ENCODE data around the gene PSMB10.

The PSMB10 gene

DNA sequence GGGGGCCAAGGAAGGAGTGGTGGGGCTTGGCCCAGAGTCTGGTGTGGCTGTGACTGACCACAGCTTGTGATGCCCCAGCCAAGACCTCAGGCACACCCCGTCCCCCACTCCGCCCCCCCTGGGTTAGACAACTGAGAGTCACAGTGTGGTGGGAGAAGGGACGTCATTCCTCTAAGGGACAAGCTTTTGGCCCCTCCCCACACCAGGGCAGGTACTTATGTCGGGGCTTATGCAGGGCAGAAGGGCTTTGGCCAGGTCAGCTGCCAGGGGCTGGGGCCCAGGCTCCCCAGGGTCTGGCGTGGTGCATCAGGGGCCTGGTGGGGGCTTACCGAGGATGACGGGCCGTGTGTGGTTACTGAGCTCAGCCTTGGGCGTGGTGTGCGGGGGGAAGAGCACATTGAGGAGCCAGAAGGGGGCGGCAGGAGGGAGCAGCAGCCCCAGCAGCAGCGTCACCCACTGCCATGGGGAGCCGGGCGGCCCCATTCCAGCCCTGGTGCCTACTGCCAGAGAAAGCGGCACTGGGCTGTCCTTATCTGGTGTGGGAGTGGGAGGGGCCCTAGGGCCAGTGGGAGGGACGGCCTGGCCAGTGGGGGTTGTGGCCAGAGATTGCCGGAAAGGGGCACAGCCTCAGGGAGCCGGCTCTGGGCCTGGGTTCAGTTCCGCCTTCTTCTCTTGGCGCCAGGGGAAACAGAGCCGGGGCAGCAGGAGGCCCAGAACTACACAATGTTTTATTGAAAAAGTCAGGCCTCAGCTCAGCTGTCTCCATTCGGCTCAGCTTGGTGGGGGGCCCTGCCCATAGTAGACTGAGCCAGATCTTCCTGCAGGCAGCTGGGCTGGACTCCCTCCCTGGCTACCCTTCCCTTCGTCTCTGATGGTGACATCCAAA lies 7.2 kb upstream of the PSMB10 start, which contains the start of gene LCAT:
Gene LCAT, minus strand, starts transcription at position 502 of the 886 bp plus-strand sequence. Its CDS starts 19 bp downstream, at position 483.
- Histone ChIP-seq H4K20me1 (ENCODE audit: insufficient read depth) (no peaks in the 10 kb centered on the region), H3K9ac (no peak within 1 kb of the TSS), H2AFZ (ENCODE audit: low read depth) (no peak within 1 kb of the TSS), H3K27ac (no peak within 1 kb of the TSS), H3K27me3 (ENCODE audit: insufficient read depth, low read depth) (no peaks in the 10 kb centered on the region), H3K79me2 (ENCODE audit: insufficient read depth, low read depth) (no peaks in the 10 kb centered on the region), H3K4me2 (no peak within 1 kb of the TSS), H3K4me1 (ENCODE audit: low read depth, poor library complexity, severe bottlenecking) (no peaks in the 10 kb centered on the region), H3K4me3 (IDR thresholded peaks at IDR 0.05; ENCODE audit: insufficient read depth, low read depth, low read length) (no peak within 1 kb of the TSS), H3K36me3 (ENCODE audit: insufficient read depth) (no peaks in the 10 kb centered on the region)
- no peak for TF ChIP-seq CTCF (conservative IDR thresholded peaks at IDR 0.05; ENCODE audit: low read depth, low read length)

GRCh38 chr16:67943256-67943618 lies 6.6 kb upstream of the PSMB10 start:
- no peak overlapping the region for H3K9ac ChIP-seq
- no peaks in the 10 kb centered on the region for H3K36me3 ChIP-seq (ENCODE audit: insufficient read depth)
- no peak overlapping the region for H3K27ac ChIP-seq
- no peak overlapping the region for H3K4me3 ChIP-seq (IDR thresholded peaks at IDR 0.05; ENCODE audit: insufficient read depth, low read depth, low read length)
- TF ChIP-seq CTCF (conservative IDR thresholded peaks at IDR 0.05; ENCODE audit: low read depth, low read length), result no peak
- no peaks in the 10 kb centered on the region for H3K27me3 ChIP-seq (ENCODE audit: insufficient read depth, low read depth)
- no peaks in the 10 kb centered on the region for H4K20me1 ChIP-seq (ENCODE audit: insufficient read depth)
- no peaks in the 10 kb centered on the region for H3K79me2 ChIP-seq (ENCODE audit: insufficient read depth, low read depth)
- no peak overlapping the region for H3K4me2 ChIP-seq
- no peak overlapping the region for H2AFZ ChIP-seq (ENCODE audit: low read depth)
- no peaks in the 10 kb centered on the region for H3K4me1 ChIP-seq (ENCODE audit: low read depth, poor library complexity, severe bottlenecking)

- no peak overlapping the region for H3K9ac ChIP-seq
- peaks cover under 1% of the 10 kb centered on the region for H3K4me1 ChIP-seq (ENCODE audit: low read depth, poor library complexity, severe bottlenecking)
- no peak overlapping the region for H3K27ac ChIP-seq
- H3K36me3 ChIP-seq (ENCODE audit: insufficient read depth), result no peaks in the 10 kb centered on the region
- no peaks in the 10 kb centered on the region for H3K79me2 ChIP-seq (ENCODE audit: insufficient read depth, low read depth)
- H3K4me3 ChIP-seq (IDR thresholded peaks at IDR 0.05; ENCODE audit: insufficient read depth, low read depth, low read length), result no peak overlapping the region
- H2AFZ ChIP-seq (ENCODE audit: low read depth), result no peak overlapping the region
- H4K20me1 ChIP-seq (ENCODE audit: insufficient read depth), result no peaks in the 10 kb centered on the region
- H3K27me3 ChIP-seq (ENCODE audit: insufficient read depth, low read depth), result no peaks in the 10 kb centered on the region
- no peak overlapping the region for H3K4me2 ChIP-seq
- TF ChIP-seq CTCF (conservative IDR thresholded peaks at IDR 0.05; ENCODE audit: low read depth, low read length), result no peak
Observed at GRCh38 chr16:67942510-67943255, 6.0 kb upstream of the PSMB10 start.

- H3K4me2 ChIP-seq, result no peak overlapping the region
- H3K4me3 ChIP-seq (IDR thresholded peaks at IDR 0.05; ENCODE audit: insufficient read depth, low read depth, low read length), result no peak overlapping the region
- H2AFZ ChIP-seq (ENCODE audit: low read depth), result no peak overlapping the region
- no peaks in the 10 kb centered on the region for H3K36me3 ChIP-seq (ENCODE audit: insufficient read depth)
- H3K79me2 ChIP-seq (ENCODE audit: insufficient read depth, low read depth), result no peaks in the 10 kb centered on the region
- H3K27ac ChIP-seq, result no peak overlapping the region
- TF ChIP-seq CTCF (conservative IDR thresholded peaks at IDR 0.05; ENCODE audit: low read depth, low read length), result peak; percentile 76
- H4K20me1 ChIP-seq (ENCODE audit: insufficient read depth), result no peaks in the 10 kb centered on the region
- peaks cover 6% of the 10 kb centered on the region for H3K4me1 ChIP-seq (ENCODE audit: low read depth, poor library complexity, severe bottlenecking)
- H3K9ac ChIP-seq, result no peak overlapping the region
- no peaks in the 10 kb centered on the region for H3K27me3 ChIP-seq (ENCODE audit: insufficient read depth, low read depth)
Observed at GRCh38 chr16:67942200-67942509, 5.5 kb upstream of the PSMB10 start.
